DOHH2 (cell line): ENCODE data around the gene NETO2.

Experiments
- EZH2phosphoT487 ChIP-seq: fragments of 200-600 bp; sonication (generic); IDR thresholded peaks from 2 replicates; pipeline ENCODE4 v1.6.1; 2017; ENCODE audit warnings: borderline replicate concordance, mild to moderate bottlenecking, antibody characterized with exemption, low read length, moderate library complexity, mixed read lengths
- TF ChIP-seq, protein P1 (sequence below): fragments of 200-600 bp; sonication (generic); IDR thresholded peaks from one replicate; pipeline ENCODE4 v1.5.1; 2014; ENCODE audit warnings: antibody characterized with exemption, mild to moderate bottlenecking, low read depth, low read length; ENCODE audit not compliant: poor library complexity, severe bottlenecking

DNA sequence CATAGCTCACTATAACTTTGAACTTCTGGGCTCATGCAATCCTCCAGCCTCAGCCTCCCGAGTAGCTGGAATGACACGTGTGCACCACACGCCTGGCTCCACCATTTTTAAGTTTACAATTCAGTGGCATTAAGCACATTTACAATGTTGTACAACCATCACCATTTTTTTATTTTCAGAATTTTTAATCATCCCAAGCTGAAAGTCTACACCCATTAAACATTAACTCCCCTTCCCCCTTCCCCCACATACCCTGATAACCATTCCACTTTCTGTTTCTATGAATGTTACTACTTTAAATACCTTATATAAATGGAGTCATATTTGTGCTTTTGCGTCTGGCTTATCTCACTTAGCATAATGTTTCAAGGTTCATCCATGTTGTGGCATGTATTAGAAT, 18.0 kb downstream of the NETO2 start:
- TF ChIP-seq, protein P1, sequence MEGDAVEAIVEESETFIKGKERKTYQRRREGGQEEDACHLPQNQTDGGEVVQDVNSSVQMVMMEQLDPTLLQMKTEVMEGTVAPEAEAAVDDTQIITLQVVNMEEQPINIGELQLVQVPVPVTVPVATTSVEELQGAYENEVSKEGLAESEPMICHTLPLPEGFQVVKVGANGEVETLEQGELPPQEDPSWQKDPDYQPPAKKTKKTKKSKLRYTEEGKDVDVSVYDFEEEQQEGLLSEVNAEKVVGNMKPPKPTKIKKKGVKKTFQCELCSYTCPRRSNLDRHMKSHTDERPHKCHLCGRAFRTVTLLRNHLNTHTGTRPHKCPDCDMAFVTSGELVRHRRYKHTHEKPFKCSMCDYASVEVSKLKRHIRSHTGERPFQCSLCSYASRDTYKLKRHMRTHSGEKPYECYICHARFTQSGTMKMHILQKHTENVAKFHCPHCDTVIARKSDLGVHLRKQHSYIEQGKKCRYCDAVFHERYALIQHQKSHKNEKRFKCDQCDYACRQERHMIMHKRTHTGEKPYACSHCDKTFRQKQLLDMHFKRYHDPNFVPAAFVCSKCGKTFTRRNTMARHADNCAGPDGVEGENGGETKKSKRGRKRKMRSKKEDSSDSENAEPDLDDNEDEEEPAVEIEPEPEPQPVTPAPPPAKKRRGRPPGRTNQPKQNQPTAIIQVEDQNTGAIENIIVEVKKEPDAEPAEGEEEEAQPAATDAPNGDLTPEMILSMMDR = no peak
- TF ChIP-seq EZH2phosphoT487 = no peak
